Panc1 (cell line): ENCODE measurements around the gene HMMR. TPM values are rescaled to one million over a fixed set of nuclear protein-coding genes. Genes with fewer than 3 reads are reported as not detected.

Source experiments
- ATAC-seq: fragments of 200-7000 bp; cut with Tn5 transposase; 2 replicates; pipeline ENCODE4 v1.9.1; 2020; ENCODE audit warnings: mild to moderate bottlenecking, moderate library complexity
- BruUV-seq: library from RNA; stranded (reverse); fragments of 400-500 nt; replicated peaks from 2 replicates; lab custom pipeline; 2021; lab: Mats Ljungman, UMichigan
- CTCF ChIA-PET: fragments of 300-600 bp; sonication (Branson Sonifier 250); formaldehyde crosslinking; loops from one replicate; lab custom pipeline; 2022; ENCODE audit warnings: antibody characterized with exemption; lab: Charles Lee
- POLR2A ChIA-PET: fragments of 300-600 bp; sonication (Branson Sonifier 250); formaldehyde crosslinking; loops from one replicate; lab custom pipeline; 2022; ENCODE audit warnings: antibody characterized with exemption; lab: Charles Lee
- DNase-seq: peaks from one replicate; pipeline ENCODE4 v3.0.0-alpha.2; 2010; ENCODE audit warnings: low read depth, low spot score
- H3K27ac ChIP-seq: 2 replicates; pipeline ENCODE4 v1.5.1; 2011; ENCODE audit warnings: mild to moderate bottlenecking, low read length, inconsistent platforms
- H3K27me3 ChIP-seq: fragments of 200-500 bp; sonication (Bioruptor generic); 2 replicates; pipeline ENCODE4 v1.6.0; 2014; ENCODE audit warnings: low read length, inconsistent platforms; ENCODE audit not compliant: control insufficient read depth, insufficient read depth
- H3K36me3 ChIP-seq: fragments of 200-500 bp; sonication (Bioruptor generic); 2 replicates; pipeline ENCODE4 v1.5.1; 2014; ENCODE audit warnings: inconsistent platforms, mild to moderate bottlenecking, low read length, moderate library complexity; ENCODE audit not compliant: control insufficient read depth, insufficient read depth
- H3K4me1 ChIP-seq: 2 replicates; pipeline ENCODE4 v1.5.1; 2011; ENCODE audit warnings: inconsistent platforms, mild to moderate bottlenecking, low read length, moderate library complexity; ENCODE audit not compliant: control insufficient read depth, insufficient read depth
- H3K4me3 ChIP-seq, 2 experiments: 2 replicates each; pipeline ENCODE4 v1.5.1; 2011 to 2012; ENCODE audit warnings: low read depth in 2 of 2, low read length in 2 of 2, mild to moderate bottlenecking in 2 of 2, inconsistent platforms in 1 of 2, moderate library complexity in 1 of 2
- H3K9me3 ChIP-seq: fragments of 200-500 bp; sonication (Bioruptor generic); 2 replicates; pipeline ENCODE4 v1.5.1; 2014; ENCODE audit warnings: low read depth, mild to moderate bottlenecking, inconsistent platforms, low read length, moderate library complexity; ENCODE audit not compliant: control insufficient read depth, insufficient read depth
- POLR2AphosphoS5 ChIP-seq: IDR thresholded peaks from 2 replicates; pipeline ENCODE4 v1.6.1; 2012; ENCODE audit warnings: mild to moderate bottlenecking, low read depth, low read length, moderate library complexity
- SIN3A ChIP-seq: IDR thresholded peaks from 2 replicates; pipeline ENCODE4 v1.6.1; 2012; ENCODE audit warnings: low read depth, mild to moderate bottlenecking, low read length, moderate library complexity, borderline replicate concordance; ENCODE audit not compliant: insufficient read depth
- TCF7L2 ChIP-seq: IDR thresholded peaks from 2 replicates; pipeline ENCODE4 v1.6.1; 2011; ENCODE audit warnings: mild to moderate bottlenecking, low read depth, low read length, inconsistent platforms
- in situ Hi-C: cut with HindIII; loops from 2 replicates; pipeline ENCODE4 v1.10.0; 2016; ENCODE audit warnings: low sequenced_read_pairs, low pct_unique_long_range_greater_than_20kb
- intact Hi-C: fragments of 100-400 bp; cut with micrococcal nuclease; formaldehyde crosslinking; loops from one replicate; pipeline ENCODE4 v1.10.0; 2022; ENCODE audit not compliant: unreplicated experiment
- total RNA-seq: library from RNA; stranded (reverse); gene quantifications from one replicate; pipeline ENCODE4 v1.2.1, GENCODE V29; 2021; ENCODE audit not compliant: unreplicated experiment
- TF ChIP-seq, protein P1 (sequence below), 2 experiments: IDR thresholded peaks; 2 replicates each; pipeline ENCODE4 v1.6.1; 2011 to 2012; ENCODE audit warnings: low read depth in 2 of 2, control low read depth in 1 of 2, low read length in 1 of 2, mild to moderate bottlenecking in 1 of 2, moderate library complexity in 1 of 2; ENCODE audit not compliant: insufficient read depth in 1 of 2
- TF ChIP-seq, protein P2 (sequence below): fragments of 450-650 bp; IDR thresholded peaks from 2 replicates; pipeline ENCODE4 v1.5.1; 2017; ENCODE audit warnings: mild to moderate bottlenecking

The HMMR gene
- total RNA-seq, 1 experiment from 2014 or later = 42.5 TPM

DNA sequence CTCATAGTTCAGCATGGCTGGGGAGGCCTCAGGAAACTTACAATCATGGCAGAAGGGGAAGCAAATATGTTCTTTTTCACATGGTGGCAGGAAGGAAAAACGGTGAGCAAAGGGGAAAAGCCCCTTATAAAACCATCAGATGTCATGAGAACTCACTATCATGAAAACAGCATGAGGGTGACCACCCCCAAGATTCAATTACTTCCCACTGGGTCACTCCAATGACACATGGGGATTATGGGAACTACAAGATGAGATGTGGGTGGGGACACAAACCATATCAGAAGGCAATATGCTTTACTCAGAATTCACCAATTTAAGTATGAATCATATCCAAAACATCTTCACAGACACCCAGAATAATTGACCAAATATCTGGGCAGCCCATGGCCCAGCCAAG lies 64.7 kb downstream of the HMMR start:
- no peaks in the 10 kb centered on the region for H3K9me3 ChIP-seq
- no peaks in the 10 kb centered on the region; the same call in 1 of the 2 replicates for H3K36me3 ChIP-seq
- intact Hi-C loops = no loop called here
- ChIA-PET CTCF (no interaction called here), POLR2A (no interaction called here)
- no TSS peak for BruUV-seq
- H3K27me3 ChIP-seq = no peaks in the 10 kb centered on the region
- no peak overlapping the region for H3K4me3 ChIP-seq
- DNase-seq = no peak
- in situ Hi-C loops = no loop called here
- no peaks in the 10 kb centered on the region for H3K4me1 ChIP-seq
- TF ChIP-seq, protein P1, sequence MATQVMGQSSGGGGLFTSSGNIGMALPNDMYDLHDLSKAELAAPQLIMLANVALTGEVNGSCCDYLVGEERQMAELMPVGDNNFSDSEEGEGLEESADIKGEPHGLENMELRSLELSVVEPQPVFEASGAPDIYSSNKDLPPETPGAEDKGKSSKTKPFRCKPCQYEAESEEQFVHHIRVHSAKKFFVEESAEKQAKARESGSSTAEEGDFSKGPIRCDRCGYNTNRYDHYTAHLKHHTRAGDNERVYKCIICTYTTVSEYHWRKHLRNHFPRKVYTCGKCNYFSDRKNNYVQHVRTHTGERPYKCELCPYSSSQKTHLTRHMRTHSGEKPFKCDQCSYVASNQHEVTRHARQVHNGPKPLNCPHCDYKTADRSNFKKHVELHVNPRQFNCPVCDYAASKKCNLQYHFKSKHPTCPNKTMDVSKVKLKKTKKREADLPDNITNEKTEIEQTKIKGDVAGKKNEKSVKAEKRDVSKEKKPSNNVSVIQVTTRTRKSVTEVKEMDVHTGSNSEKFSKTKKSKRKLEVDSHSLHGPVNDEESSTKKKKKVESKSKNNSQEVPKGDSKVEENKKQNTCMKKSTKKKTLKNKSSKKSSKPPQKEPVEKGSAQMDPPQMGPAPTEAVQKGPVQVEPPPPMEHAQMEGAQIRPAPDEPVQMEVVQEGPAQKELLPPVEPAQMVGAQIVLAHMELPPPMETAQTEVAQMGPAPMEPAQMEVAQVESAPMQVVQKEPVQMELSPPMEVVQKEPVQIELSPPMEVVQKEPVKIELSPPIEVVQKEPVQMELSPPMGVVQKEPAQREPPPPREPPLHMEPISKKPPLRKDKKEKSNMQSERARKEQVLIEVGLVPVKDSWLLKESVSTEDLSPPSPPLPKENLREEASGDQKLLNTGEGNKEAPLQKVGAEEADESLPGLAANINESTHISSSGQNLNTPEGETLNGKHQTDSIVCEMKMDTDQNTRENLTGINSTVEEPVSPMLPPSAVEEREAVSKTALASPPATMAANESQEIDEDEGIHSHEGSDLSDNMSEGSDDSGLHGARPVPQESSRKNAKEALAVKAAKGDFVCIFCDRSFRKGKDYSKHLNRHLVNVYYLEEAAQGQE (IDR thresholded peaks at IDR 0.05; ENCODE audit: insufficient read depth in 1 of 2, low read depth in 2 of 2, low read length in 1 of 2) = no peak
- no peak for TF ChIP-seq TCF7L2
- TF ChIP-seq POLR2AphosphoS5 = no peak
- TF ChIP-seq, protein P2, sequence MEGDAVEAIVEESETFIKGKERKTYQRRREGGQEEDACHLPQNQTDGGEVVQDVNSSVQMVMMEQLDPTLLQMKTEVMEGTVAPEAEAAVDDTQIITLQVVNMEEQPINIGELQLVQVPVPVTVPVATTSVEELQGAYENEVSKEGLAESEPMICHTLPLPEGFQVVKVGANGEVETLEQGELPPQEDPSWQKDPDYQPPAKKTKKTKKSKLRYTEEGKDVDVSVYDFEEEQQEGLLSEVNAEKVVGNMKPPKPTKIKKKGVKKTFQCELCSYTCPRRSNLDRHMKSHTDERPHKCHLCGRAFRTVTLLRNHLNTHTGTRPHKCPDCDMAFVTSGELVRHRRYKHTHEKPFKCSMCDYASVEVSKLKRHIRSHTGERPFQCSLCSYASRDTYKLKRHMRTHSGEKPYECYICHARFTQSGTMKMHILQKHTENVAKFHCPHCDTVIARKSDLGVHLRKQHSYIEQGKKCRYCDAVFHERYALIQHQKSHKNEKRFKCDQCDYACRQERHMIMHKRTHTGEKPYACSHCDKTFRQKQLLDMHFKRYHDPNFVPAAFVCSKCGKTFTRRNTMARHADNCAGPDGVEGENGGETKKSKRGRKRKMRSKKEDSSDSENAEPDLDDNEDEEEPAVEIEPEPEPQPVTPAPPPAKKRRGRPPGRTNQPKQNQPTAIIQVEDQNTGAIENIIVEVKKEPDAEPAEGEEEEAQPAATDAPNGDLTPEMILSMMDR = no peak
- TF ChIP-seq SIN3A = no peak
- H3K27ac ChIP-seq = no peak overlapping the region
- ATAC-seq = no peak

DNA sequence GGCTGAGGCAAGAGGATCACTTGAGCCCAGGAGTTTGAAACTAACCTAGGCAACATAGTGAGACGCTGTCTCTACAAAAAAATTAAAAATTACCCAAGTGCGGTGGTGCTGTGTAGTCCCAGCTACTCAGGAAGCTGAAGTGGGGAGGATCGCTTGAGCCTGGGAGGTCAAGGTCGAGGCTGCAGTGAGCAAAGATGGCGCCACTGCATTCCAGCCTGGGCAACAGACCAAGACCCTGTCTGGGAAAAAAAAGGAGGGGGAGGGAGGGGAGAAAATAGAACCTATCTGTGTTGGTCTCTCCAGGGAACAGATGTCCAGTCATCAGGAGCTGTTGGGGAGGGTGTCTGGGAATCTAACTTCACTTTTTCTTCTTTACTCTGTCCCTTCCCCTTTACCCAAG lies 69.3 kb downstream of the HMMR start:
- DNase-seq (no peak), ATAC-seq (no peak)
- TF ChIP-seq, protein P1 (IDR thresholded peaks at IDR 0.05; ENCODE audit: insufficient read depth in 1 of 2, low read depth in 2 of 2, low read length in 1 of 2) = no peak
- TF ChIP-seq TCF7L2 (no peak), SIN3A (no peak), POLR2AphosphoS5 (no peak)
- TF ChIP-seq, protein P2 = no peak
- H3K4me3 ChIP-seq = no peak overlapping the region
- H3K36me3 ChIP-seq = no peaks in the 10 kb centered on the region
- no peaks in the 10 kb centered on the region for H3K9me3 ChIP-seq
- ChIA-PET POLR2A (no interaction called here), CTCF (no interaction called here)
- intact Hi-C loops (no loop called here), in situ Hi-C loops (no loop called here)
- H3K27ac ChIP-seq = no peak overlapping the region
- peaks cover 5% of the 10 kb centered on the region; the same call in 1 of the 2 replicates for H3K27me3 ChIP-seq
- no peaks in the 10 kb centered on the region for H3K4me1 ChIP-seq
- no TSS peak for BruUV-seq
